Measurements from ENCODE around the gene CLIP2. TPM values are rescaled to one million over a fixed set of nuclear protein-coding genes. Genes with fewer than 3 reads are reported as not detected.
"Not testable (repeated sequence)": the region's sequence is repeated elsewhere in the genome, so short reads cannot be mapped to it uniquely, and the experiment has no call there.

Gene CLIP2
- total RNA-seq, 4 donors from 2014 or later, result 84.5 to 157 (median 111) TPM

DNA sequence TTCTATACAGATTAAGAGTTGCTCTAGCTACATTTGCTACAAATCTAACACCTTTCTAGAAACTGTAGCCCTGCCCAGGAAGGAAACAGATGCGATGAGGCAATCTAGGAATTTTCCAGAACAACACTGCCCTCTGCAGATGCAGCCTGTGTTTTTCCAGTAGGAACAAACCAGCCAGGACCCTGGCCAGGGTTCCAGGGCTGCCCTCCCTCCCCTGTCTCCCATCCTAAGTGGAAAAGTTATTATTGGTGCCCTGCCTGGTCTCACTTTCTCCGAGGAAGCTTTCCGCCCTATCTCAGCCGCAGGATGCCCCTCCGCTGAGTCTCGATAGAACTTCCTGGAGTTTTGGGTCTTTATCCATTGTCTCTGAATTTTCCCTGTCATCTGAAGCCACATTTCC, 104.5 kb downstream of the CLIP2 start:
- H3K27me3 ChIP-seq, H3K4me3 ChIP-seq, H3K4me1 ChIP-seq, DNase-seq, H3K9me3 ChIP-seq: not testable (repeated sequence)
- Histone ChIP-seq H3K27ac (peak overlapping the region in 3 of 4 donors; percentile 3 to 47 (median 40)), H3K36me3 (peaks cover 0 to 38% (median 8%) of the 10 kb centered on the region in 4 donors)
- peak in 3 of 5 experiments; percentile 12 to 23 (median 22) for TF ChIP-seq CTCF (IDR thresholded peaks at IDR 0.05)
- in situ Hi-C loops (cut with MboI; ENCODE audit: low pct_ligation_motif_present in 1 of 4, low pct_unique_long_range_greater_than_20kb in 1 of 4, low sequenced_read_pairs in 3 of 4) (loop anchor here in 1 of 4 donors (25.0 kb wide), 1 partner anchor 331 kb away; no protein-coding TSS in a partner anchor), intact Hi-C loops (cut with DNase I; ENCODE audit: low total_unique reads) (loop anchor here (10.0 kb wide), 1 partner anchor 99 kb away; no protein-coding TSS in a partner anchor)
- 58 to 61% methylated on average over 2 to 6 of the region's 6 CpGs for WGBS, 2 donors (ENCODE audit: low coverage in 1 of 2)

GRCh38 chr7:74394601-74395000, 105.4 kb downstream of the CLIP2 start:
- H3K27me3 ChIP-seq, DNase-seq, H3K9me3 ChIP-seq, H3K4me1 ChIP-seq, H3K4me3 ChIP-seq: not testable (repeated sequence)
- in situ Hi-C loops (cut with MboI; ENCODE audit: low pct_ligation_motif_present in 1 of 4, low pct_unique_long_range_greater_than_20kb in 1 of 4, low sequenced_read_pairs in 3 of 4) (loop anchor here in 1 of 4 donors (25.0 kb wide), 1 partner anchor 332 kb away; no protein-coding TSS in a partner anchor), intact Hi-C loops (cut with DNase I; ENCODE audit: low total_unique reads) (loop anchor here (10.0 kb wide), 1 partner anchor 100 kb away; no protein-coding TSS in a partner anchor)
- TF ChIP-seq CTCF (IDR thresholded peaks at IDR 0.05), result peak in 2 of 5 experiments; percentile 12
- WGBS, 2 donors (ENCODE audit: low coverage in 1 of 2), result 71 to 81% methylated on average over 1 to 3 of the region's 3 CpGs
- H3K36me3 ChIP-seq, result peaks cover 0 to 32% (median 4%) of the 10 kb centered on the region in 4 donors
- peak overlapping the region in 1 of 4 donors; percentile 40 for H3K27ac ChIP-seq

- Histone ChIP-seq H3K9me3 (no peaks in the 10 kb centered on the region), H3K27ac (no peak overlapping the region), H3K4me3 (no peak overlapping the region), H3K36me3 (peaks cover 0 to 28% (median 8%) of the 10 kb centered on the region in 4 donors), H3K4me1 (peaks cover 0 to 9% (median 2%) of the 10 kb centered on the region in 4 donors), H3K27me3 (no peaks in the 10 kb centered on the region)
- intact Hi-C loops (cut with DNase I; ENCODE audit: low total_unique reads), result loop anchor here (10.0 kb wide), 1 partner anchor 101 kb away; no protein-coding TSS in a partner anchor
- no peak for DNase-seq
- TF ChIP-seq EP300 (IDR thresholded peaks at IDR 0.05; ENCODE audit: low read depth), result no peak
- TF ChIP-seq POLR2A (IDR thresholded peaks at IDR 0.05), result no peak
- TF ChIP-seq POLR2AphosphoS5 (IDR thresholded peaks at IDR 0.05), result no peak
- TF ChIP-seq CTCF (IDR thresholded peaks at IDR 0.05), result no peak
- WGBS, 2 donors (ENCODE audit: low coverage in 1 of 2), result 75% methylated on average over 4 of the region's 4 CpGs; no CpG with 5 or more reads in 1 of the 2 donors
- in situ Hi-C loops (cut with MboI; ENCODE audit: low pct_ligation_motif_present in 1 of 4, low pct_unique_long_range_greater_than_20kb in 1 of 4, low sequenced_read_pairs in 3 of 4), result loop anchor here in 1 of 4 donors (25.0 kb wide), 1 partner anchor 334 kb away; no protein-coding TSS in a partner anchor
Measured at GRCh38 chr7:74395745-74396311, 106.6 kb downstream of the CLIP2 start.

DNA sequence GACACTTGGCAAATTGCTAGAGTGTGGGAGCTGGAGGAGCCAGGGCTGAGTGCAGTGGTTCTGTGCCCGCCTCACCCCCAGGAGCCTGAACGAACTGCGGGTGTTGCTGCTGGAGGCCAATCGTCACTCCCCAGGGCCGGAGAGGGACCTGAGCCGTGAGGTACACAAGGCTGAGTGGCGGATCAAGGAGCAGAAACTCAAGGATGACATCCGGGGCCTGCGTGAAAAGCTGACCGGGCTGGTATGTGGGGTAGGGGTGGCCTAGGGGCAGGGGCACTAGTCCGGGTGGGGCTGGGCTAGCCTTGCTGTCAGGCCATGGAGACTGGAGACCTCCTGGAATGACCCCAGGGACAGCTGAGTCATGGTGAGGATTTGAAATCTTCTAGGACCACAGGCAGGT, 107.8 kb downstream of the CLIP2 start:
- H3K27ac ChIP-seq, result no peak overlapping the region
- DNase-seq, result peak; percentile 1
- H3K4me1 ChIP-seq, result peaks cover 0 to 9% (median 2%) of the 10 kb centered on the region in 4 donors
- no peaks in the 10 kb centered on the region for H3K27me3 ChIP-seq
- 92% methylated on average over 7 of the region's 11 CpGs; no CpG with 5 or more reads in 1 of the 2 donors for WGBS, 2 donors (ENCODE audit: low coverage in 1 of 2)
- intact Hi-C loops (cut with DNase I; ENCODE audit: low total_unique reads), result loop anchor here (10.0 kb wide), 1 partner anchor 102 kb away; no protein-coding TSS in a partner anchor
- no peaks in the 10 kb centered on the region for H3K9me3 ChIP-seq
- no peak overlapping the region for H3K4me3 ChIP-seq
- TF ChIP-seq CTCF (IDR thresholded peaks at IDR 0.05), result no peak
- TF ChIP-seq EP300 (IDR thresholded peaks at IDR 0.05; ENCODE audit: low read depth), result no peak
- TF ChIP-seq POLR2A (IDR thresholded peaks at IDR 0.05), result no peak
- no peak for TF ChIP-seq POLR2AphosphoS5 (IDR thresholded peaks at IDR 0.05)
- peaks cover 0 to 29% (median 11%) of the 10 kb centered on the region in 4 donors for H3K36me3 ChIP-seq
- in situ Hi-C loops (cut with MboI; ENCODE audit: low pct_ligation_motif_present in 1 of 4, low pct_unique_long_range_greater_than_20kb in 1 of 4, low sequenced_read_pairs in 3 of 4), result loop anchor here in 1 of 4 donors (25.0 kb wide), 1 partner anchor 335 kb away; no protein-coding TSS in a partner anchor

Data from transverse colon (tissue), 4 donors.